GM21737 (cell line): ENCODE data around the gene ZNF865.
A peak's percentile ranks its signal among the peaks of the same experiment; 100 is the strongest.
"Not testable (repeated sequence)": the region's sequence is repeated elsewhere in the genome, so short reads cannot be mapped to it uniquely, and the experiment has no call there.

ENCODE experiments used
- ATAC-seq: cut with Tn5 transposase; IDR thresholded peaks from one replicate; pipeline ENCODE4 v1.9.1; 2021; ENCODE audit warnings: mild to moderate bottlenecking, moderate library complexity; ENCODE audit not compliant: unreplicated experiment

The ZNF865 gene

GRCh38 chr19:55605637-55606470 is at the start of gene ZNF865:
Gene ZNF865, plus strand, starts transcription at chr19:55605647. Its CDS starts 7,972 bp downstream, at chr19:55613619.
- peak; percentile 37 for ATAC-seq

- no peak for ATAC-seq
These were observed 45.8 kb upstream of the ZNF865 start for GRCh38 chr19:55559684-55560083.

GRCh38 chr19:55563261-55563690 is 42.2 kb upstream of the ZNF865 start:
- ATAC-seq, result no peak

- ATAC-seq, result no peak
These were observed 38.6 kb upstream of the ZNF865 start for GRCh38 chr19:55566823-55567222.

- no peak for ATAC-seq
These were observed 37.6 kb upstream of the ZNF865 start for GRCh38 chr19:55567708-55568328.

GRCh38 chr19:55569477-55569876 is 36.0 kb upstream of the ZNF865 start:
- not testable (repeated sequence) for ATAC-seq

GRCh38 chr19:55573929-55574328 is 31.5 kb upstream of the ZNF865 start:
- not testable (repeated sequence) for ATAC-seq

GRCh38 chr19:55576746-55577145 is 28.7 kb upstream of the ZNF865 start:
- no peak for ATAC-seq

GRCh38 chr19:55578031-55578760 is 27.3 kb upstream of the ZNF865 start:
- ATAC-seq, result no peak

- no peak for ATAC-seq
These were observed 26.4 kb upstream of the ZNF865 start for GRCh38 chr19:55578761-55579747.

GRCh38 chr19:55579766-55580621 is 25.5 kb upstream of the ZNF865 start:
- ATAC-seq, result no peak

GRCh38 chr19:55580628-55581144 is 24.8 kb upstream of the ZNF865 start, which contains the start of gene ZNF579:
Gene ZNF579, minus strand, starts transcription at chr19:55580848. Its CDS starts 1,209 bp downstream, at chr19:55579639.
- ATAC-seq, result no peak

GRCh38 chr19:55581145-55581822 is 24.2 kb upstream of the ZNF865 start:
- ATAC-seq, result no peak

GRCh38 chr19:55581823-55582223 is 23.6 kb upstream of the ZNF865 start:
- no peak for ATAC-seq

- not testable (repeated sequence) for ATAC-seq
These were observed 23.2 kb upstream of the ZNF865 start for GRCh38 chr19:55582284-55582683.

- ATAC-seq, result not testable (repeated sequence)
These were observed 21.6 kb upstream of the ZNF865 start for GRCh38 chr19:55583897-55584296.

- no peak for ATAC-seq
These were observed 20.6 kb upstream of the ZNF865 start for GRCh38 chr19:55584871-55585270.

- no peak for ATAC-seq
These were observed 19.6 kb upstream of the ZNF865 start for GRCh38 chr19:55585658-55586339.
